Activated CD8-positive, alpha-beta T cell treated with anti-CD3 and anti-CD28 coated beads for 36 hours (primary cell): Measurements from ENCODE around the gene LTBP3. TPM values are rescaled to one million over a fixed set of nuclear protein-coding genes. Genes with fewer than 3 reads are reported as not detected.
"Not testable (repeated sequence)": the region's sequence is repeated elsewhere in the genome, so short reads cannot be mapped to it uniquely, and the experiment has no call there.

Experiments
- ATAC-seq: fragments of 200-7000 bp; cut with Tn5 transposase; one replicate; pipeline ENCODE4 v1.10.0; 2021; ENCODE audit warnings: mild to moderate bottlenecking, moderate library complexity
- CTCF ChIA-PET: fragments of 350-600 bp; sonication (Branson Sonifier 250); formaldehyde crosslinking; loops from one replicate; lab custom pipeline; 2021; ENCODE audit warnings: antibody characterized with exemption; lab: Charles Lee
- POLR2A ChIA-PET: fragments of 350-600 bp; sonication (Branson Sonifier 250); formaldehyde crosslinking; loops from one replicate; lab custom pipeline; 2021; ENCODE audit warnings: antibody characterized with exemption; lab: Charles Lee
- DNase-seq: peaks from one replicate; pipeline ENCODE4 v3.0.0-alpha.2; 2020
- H3K27ac Mint-ChIP-seq: one replicate; pipeline ENCODE4 v1.8.0; 2021; ENCODE audit warnings: mild to moderate bottlenecking, mixed read lengths
- H3K27me3 Mint-ChIP-seq: one replicate; pipeline ENCODE4 v1.8.0; 2021; ENCODE audit warnings: mixed read lengths
- H3K36me3 Mint-ChIP-seq: one replicate; pipeline ENCODE4 v1.8.0; 2021; ENCODE audit warnings: low read depth, mixed read lengths
- H3K4me1 Mint-ChIP-seq: one replicate; pipeline ENCODE4 v1.8.0; 2021; ENCODE audit warnings: low read depth, mixed read lengths
- H3K4me3 Mint-ChIP-seq: one replicate; pipeline ENCODE4 v1.8.0; 2021; ENCODE audit warnings: mild to moderate bottlenecking, moderate library complexity, mixed read lengths
- H3K9me3 Mint-ChIP-seq: one replicate; pipeline ENCODE4 v1.8.0; 2021; ENCODE audit warnings: mixed read lengths
- intact Hi-C: fragments of 100-400 bp; cut with micrococcal nuclease; formaldehyde crosslinking; loops from one replicate; pipeline ENCODE4 v1.10.0; 2022
- total RNA-seq, 2 experiments: library from RNA; stranded (reverse); gene quantifications; one replicate each; pipeline ENCODE4 v1.2.3, GENCODE V29; 2021
- TF ChIP-seq, protein P1 (sequence below): fragments of 200-600 bp; IDR thresholded peaks from one replicate; pipeline ENCODE4 v1.8.0; 2022; ENCODE audit warnings: antibody characterized with exemption, mild to moderate bottlenecking

Gene LTBP3
- total RNA-seq, 2 experiments from 2014 or later = 55.4 to 56.0 TPM

DNA sequence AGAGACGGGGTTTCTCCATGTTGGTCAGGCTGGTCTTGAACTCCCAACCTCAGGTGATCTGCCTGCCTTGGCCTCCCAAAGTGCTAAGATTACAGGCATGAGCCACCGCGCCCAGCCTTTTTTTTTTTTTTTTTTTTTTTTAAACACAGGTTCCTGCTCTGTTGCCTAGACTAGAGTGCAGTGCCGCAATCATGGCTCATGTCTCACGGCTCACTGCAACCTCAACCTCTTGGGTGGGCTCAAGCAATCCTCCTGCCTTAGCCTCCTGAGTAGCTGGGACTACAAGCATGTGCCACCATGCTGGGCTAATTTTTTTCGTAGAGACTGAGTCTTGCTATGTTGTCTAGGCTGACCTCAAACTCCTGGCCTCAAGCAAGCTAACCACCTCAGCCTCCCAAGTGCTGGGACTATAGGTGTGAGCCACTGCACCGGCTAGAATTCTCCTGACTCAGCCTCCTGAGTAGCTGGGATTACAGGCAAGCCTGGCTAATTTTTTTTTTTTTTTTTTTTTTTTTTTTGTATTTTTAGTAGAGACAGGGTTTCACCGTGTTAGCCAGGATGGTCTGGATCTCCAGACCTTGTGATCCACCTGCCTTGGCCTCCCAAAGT lies 39.1 kb downstream of the LTBP3 start:
- not testable (repeated sequence) for DNase-seq
- CTCF ChIA-PET = interaction anchor here (0.6 to 1.7 kb wide), 2 partner anchors 12 to 69 kb away, joined by 3 to 4 read pairs; no protein-coding TSS in a partner anchor

DNA sequence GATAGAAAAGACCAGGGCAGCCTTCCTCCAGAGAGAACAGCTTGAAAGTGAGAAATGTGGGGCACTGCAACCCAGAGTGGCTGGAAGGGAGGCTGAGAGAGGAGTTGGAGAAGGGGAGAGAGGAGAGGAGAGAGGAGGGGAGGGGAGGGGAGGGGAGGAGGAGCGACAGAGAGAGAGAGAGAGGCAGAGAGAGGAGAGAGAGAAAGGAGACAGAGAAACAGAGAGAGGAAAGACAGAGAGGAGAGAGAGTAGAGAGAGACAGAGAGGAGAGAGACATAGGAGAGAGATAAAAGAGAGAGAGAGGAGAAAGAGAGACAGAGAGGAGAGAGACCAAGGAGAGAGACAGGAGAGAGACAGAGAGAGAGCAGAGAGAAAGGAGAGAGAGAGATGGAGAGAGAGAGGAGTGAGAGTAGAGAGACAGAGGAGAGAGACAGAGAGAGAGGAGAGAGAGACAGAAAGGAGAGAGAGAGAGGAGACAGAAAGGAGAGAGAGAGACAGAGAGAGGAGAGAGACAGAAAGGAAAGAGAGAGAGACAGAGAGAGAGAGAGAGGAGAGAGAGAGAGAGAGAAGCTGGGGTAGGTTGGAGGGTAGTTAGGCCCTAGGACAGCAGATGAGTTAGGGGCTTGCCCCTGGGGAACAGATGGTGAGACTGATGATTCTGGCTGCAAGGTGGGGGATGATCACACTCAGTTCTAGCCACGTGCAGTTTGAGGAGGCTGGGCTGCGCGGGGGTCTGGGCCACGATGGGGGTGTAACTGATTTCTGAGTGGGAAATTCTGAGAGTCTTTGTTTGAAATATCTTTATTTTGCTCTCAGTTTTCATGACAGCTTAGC lies 41.8 kb downstream of the LTBP3 start:
- H3K27ac Mint-ChIP-seq = peak overlapping the region; percentile 31
- TF ChIP-seq, protein P1, sequence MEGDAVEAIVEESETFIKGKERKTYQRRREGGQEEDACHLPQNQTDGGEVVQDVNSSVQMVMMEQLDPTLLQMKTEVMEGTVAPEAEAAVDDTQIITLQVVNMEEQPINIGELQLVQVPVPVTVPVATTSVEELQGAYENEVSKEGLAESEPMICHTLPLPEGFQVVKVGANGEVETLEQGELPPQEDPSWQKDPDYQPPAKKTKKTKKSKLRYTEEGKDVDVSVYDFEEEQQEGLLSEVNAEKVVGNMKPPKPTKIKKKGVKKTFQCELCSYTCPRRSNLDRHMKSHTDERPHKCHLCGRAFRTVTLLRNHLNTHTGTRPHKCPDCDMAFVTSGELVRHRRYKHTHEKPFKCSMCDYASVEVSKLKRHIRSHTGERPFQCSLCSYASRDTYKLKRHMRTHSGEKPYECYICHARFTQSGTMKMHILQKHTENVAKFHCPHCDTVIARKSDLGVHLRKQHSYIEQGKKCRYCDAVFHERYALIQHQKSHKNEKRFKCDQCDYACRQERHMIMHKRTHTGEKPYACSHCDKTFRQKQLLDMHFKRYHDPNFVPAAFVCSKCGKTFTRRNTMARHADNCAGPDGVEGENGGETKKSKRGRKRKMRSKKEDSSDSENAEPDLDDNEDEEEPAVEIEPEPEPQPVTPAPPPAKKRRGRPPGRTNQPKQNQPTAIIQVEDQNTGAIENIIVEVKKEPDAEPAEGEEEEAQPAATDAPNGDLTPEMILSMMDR = no peak
- peak; percentile 57 for ATAC-seq
- H3K4me1 Mint-ChIP-seq = peaks cover 11% of the 10 kb centered on the region
- no peaks in the 10 kb centered on the region for H3K36me3 Mint-ChIP-seq
- intact Hi-C loops = no loop called here
- ChIA-PET CTCF (interaction anchor here (1.1 to 1.8 kb wide), 3 partner anchors 8 to 101 kb away, joined by 3 to 6 read pairs (median 3); no protein-coding TSS in a partner anchor), POLR2A (interaction anchor here (0.8 to 36.2 kb wide), 8 partner anchors 9 to 96 kb away, joined by 3 to 4842 read pairs (median 6); partner anchors contain the start of genes MALAT1 and NEAT1)
- H3K9me3 Mint-ChIP-seq = no peaks in the 10 kb centered on the region
- no peaks in the 10 kb centered on the region for H3K27me3 Mint-ChIP-seq
- DNase-seq = no peak
- no peak overlapping the region for H3K4me3 Mint-ChIP-seq

More for the DNA sequence above, 39.1 kb downstream of the LTBP3 start:
- H3K27me3 Mint-ChIP-seq, H3K4me3 Mint-ChIP-seq, H3K9me3 Mint-ChIP-seq, intact Hi-C loops, H3K36me3 Mint-ChIP-seq, H3K27ac Mint-ChIP-seq, ATAC-seq: not testable (repeated sequence)
- peaks cover 36% of the 10 kb centered on the region for H3K4me1 Mint-ChIP-seq
- POLR2A ChIA-PET = interaction anchor here (1.1 to 36.2 kb wide), 3 partner anchors 12 to 98 kb away, joined by 3 to 4842 read pairs (median 41); partner anchors contain the start of genes MALAT1 and NEAT1

DNA sequence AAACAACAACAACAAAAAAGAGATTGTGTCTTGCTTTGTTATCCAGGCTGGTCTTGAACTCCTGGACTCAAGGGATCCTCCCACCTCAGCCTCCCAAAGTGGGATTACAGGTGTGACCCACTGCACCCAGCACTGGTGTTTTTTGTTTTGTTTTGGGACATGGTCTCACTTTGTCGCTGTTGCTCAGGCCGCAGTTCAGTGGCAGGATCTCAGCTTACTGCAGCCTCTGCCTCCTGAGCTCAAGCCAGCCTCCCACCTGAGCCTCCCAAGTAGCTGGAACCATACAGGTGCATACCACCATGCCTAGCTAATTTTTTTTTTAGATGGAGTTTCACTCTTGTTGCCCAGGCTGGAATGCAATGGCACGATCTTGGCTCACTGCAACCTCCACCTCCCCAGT lies 45.8 kb downstream of the LTBP3 start:
- ChIA-PET POLR2A (interaction anchor here (0.7 to 36.2 kb wide), 3 partner anchors 13 to 92 kb away, joined by 3 to 4842 read pairs (median 259); partner anchors contain the start of genes MALAT1 and NEAT1), CTCF (interaction anchor here (1.5 to 4.0 kb wide), 3 partner anchors 97 to 132 kb away, joined by 6 to 30 read pairs (median 11); partner anchors contain the start of gene SLC25A45)
- H3K36me3 Mint-ChIP-seq, DNase-seq, intact Hi-C loops, ATAC-seq, H3K9me3 Mint-ChIP-seq, H3K27ac Mint-ChIP-seq, H3K27me3 Mint-ChIP-seq, H3K4me3 Mint-ChIP-seq: not testable (repeated sequence)
- peaks cover 25% of the 10 kb centered on the region for H3K4me1 Mint-ChIP-seq

DNA sequence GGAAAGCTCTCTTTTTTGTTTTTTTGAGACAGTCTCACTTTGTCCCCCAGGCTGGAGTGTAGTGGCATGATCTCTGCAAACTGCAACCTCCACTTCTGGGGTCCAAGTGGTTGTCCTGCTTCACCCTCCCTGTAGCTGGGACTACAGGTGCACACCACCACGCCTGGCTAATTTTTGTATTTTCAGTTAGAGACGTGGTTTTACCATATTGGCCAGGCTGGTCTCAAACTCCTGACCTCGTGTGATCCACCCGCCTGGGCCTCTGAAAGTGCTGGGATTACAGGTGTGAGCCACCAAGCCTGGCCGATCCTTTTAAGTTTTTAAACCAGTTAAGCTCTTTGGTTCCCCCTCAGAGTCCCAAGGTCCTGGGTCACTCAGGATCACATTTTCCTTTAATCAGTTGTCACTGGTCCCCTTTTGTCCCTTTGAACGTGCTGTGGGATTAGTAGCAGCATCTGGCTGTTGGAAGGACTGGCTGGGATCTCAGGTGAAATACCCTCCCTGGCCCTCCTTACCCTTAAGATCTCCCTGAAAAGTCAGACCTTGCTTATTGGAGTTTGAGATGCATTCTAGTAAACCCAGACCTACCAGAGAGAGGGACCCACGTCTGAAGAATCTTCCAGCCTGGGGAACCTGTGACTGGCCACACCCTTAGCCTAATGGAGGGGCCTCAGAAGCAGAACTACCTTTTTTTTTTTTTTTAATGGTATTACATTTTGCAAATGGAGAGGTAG lies 51.2 kb downstream of the LTBP3 start:
- H3K4me3 Mint-ChIP-seq = no peak overlapping the region
- ATAC-seq (peak; percentile 57), DNase-seq (peak; percentile 68)
- peaks cover 8% of the 10 kb centered on the region for H3K36me3 Mint-ChIP-seq
- intact Hi-C loops = loop anchor here (2.0 to 5.0 kb wide), 2 partner anchors 35 to 80 kb away; no protein-coding TSS in a partner anchor
- peak overlapping the region; percentile 73 for H3K27ac Mint-ChIP-seq
- no peaks in the 10 kb centered on the region for H3K9me3 Mint-ChIP-seq
- H3K4me1 Mint-ChIP-seq = peaks cover 46% of the 10 kb centered on the region
- ChIA-PET CTCF (interaction anchor here (1.0 to 16.5 kb wide), 14 partner anchors 8 to 177 kb away, joined by 3 to 448 read pairs (median 4); partner anchors contain the start of genes DPF2, FAM89B, MALAT1 and NEAT1), POLR2A (interaction anchor here (0.5 to 36.2 kb wide), 32 partner anchors 7 to 221 kb away, joined by 3 to 4842 read pairs (median 5); partner anchors contain the start of genes FRMD8, LTBP3, MALAT1 and NEAT1)
- TF ChIP-seq, protein P1 = no peak
- H3K27me3 Mint-ChIP-seq = no peaks in the 10 kb centered on the region

DNA sequence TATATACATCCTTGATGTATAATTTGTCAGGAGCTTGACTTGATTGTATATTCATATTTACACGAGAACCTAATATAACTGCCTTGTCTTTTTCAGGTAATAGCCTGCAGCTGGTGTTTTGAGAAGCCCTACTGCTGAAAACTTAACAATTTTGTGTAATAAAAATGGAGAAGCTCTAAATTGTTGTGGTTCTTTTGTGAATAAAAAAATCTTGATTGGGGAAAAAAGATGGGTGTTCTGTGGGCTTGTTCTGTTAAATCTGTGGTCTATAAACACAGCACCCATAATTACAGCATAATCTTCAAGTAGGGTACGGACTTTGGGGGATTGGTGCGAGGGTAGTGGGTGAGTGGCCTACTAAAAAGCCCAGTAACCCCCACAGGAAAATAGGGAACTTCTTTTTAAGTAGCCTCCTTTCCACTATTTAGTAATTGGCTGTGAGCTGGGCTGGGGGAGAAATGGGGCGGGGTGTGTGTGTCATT lies 51.8 kb downstream of the LTBP3 start:
- no peaks in the 10 kb centered on the region for H3K27me3 Mint-ChIP-seq
- DNase-seq = no peak
- TF ChIP-seq, protein P1 = no peak
- POLR2A ChIA-PET = interaction anchor here (0.5 to 36.2 kb wide), 29 partner anchors 7 to 274 kb away, joined by 3 to 4842 read pairs (median 5); partner anchors contain the start of genes FRMD8, LTBP3, MALAT1 and NEAT1
- peak overlapping the region; percentile 73 for H3K27ac Mint-ChIP-seq
- no peak for ATAC-seq
- no peak overlapping the region for H3K4me3 Mint-ChIP-seq
- intact Hi-C loops = loop anchor here (2.0 to 5.0 kb wide), 2 partner anchors 34 to 80 kb away; no protein-coding TSS in a partner anchor
- H3K4me1 Mint-ChIP-seq = peaks cover 46% of the 10 kb centered on the region
- H3K9me3 Mint-ChIP-seq = no peaks in the 10 kb centered on the region
- H3K36me3 Mint-ChIP-seq = peaks cover 8% of the 10 kb centered on the region
- CTCF ChIA-PET = interaction anchor here (1.1 to 16.5 kb wide), 12 partner anchors 8 to 152 kb away, joined by 3 to 448 read pairs (median 5); partner anchors contain the start of genes FAM89B, MALAT1, NEAT1 and SLC25A45
